GM12864 (cell line): ENCODE results near the gene AFF3.

Source experiments
- DNase-seq: peaks from one replicate; pipeline ENCODE4 v3.0.0-alpha.2; 2011; ENCODE audit warnings: low read depth
- H3K4me3 ChIP-seq: 2 replicates; pipeline ENCODE4 v1.5.1; 2011; ENCODE audit warnings: mild to moderate bottlenecking, low read depth, low read length, control low read depth
- TF ChIP-seq, protein P1 (sequence below): IDR thresholded peaks from 2 replicates; pipeline ENCODE4 v1.5.1; 2011; ENCODE audit warnings: low read depth, mild to moderate bottlenecking, moderate library complexity, low read length, control low read depth, inconsistent platforms; ENCODE audit errors: missing control alignments

The AFF3 gene

DNA sequence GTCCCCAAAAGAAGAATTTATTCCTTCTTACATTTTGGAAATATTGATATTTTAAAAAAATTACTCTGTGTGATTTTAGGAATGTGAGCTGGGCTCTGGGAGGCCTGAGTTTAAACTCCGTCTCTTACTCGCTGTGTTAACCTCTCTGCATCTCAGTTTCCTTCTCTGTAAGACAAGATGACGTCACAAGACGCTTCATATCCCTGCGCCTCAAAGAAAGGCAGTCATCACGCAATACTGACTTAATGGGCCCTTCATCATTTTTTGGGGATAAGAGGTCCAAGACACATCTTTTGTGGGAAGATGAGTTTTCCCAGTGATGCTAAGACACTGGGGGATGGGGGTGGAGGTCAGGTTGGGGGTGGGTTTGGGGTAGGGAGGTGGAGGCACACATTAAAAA, 320.4 kb downstream of the AFF3 start:
- H3K4me3 ChIP-seq, result no peak overlapping the region
- DNase-seq, result no peak
- TF ChIP-seq, protein P1, sequence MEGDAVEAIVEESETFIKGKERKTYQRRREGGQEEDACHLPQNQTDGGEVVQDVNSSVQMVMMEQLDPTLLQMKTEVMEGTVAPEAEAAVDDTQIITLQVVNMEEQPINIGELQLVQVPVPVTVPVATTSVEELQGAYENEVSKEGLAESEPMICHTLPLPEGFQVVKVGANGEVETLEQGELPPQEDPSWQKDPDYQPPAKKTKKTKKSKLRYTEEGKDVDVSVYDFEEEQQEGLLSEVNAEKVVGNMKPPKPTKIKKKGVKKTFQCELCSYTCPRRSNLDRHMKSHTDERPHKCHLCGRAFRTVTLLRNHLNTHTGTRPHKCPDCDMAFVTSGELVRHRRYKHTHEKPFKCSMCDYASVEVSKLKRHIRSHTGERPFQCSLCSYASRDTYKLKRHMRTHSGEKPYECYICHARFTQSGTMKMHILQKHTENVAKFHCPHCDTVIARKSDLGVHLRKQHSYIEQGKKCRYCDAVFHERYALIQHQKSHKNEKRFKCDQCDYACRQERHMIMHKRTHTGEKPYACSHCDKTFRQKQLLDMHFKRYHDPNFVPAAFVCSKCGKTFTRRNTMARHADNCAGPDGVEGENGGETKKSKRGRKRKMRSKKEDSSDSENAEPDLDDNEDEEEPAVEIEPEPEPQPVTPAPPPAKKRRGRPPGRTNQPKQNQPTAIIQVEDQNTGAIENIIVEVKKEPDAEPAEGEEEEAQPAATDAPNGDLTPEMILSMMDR, result no peak

DNA sequence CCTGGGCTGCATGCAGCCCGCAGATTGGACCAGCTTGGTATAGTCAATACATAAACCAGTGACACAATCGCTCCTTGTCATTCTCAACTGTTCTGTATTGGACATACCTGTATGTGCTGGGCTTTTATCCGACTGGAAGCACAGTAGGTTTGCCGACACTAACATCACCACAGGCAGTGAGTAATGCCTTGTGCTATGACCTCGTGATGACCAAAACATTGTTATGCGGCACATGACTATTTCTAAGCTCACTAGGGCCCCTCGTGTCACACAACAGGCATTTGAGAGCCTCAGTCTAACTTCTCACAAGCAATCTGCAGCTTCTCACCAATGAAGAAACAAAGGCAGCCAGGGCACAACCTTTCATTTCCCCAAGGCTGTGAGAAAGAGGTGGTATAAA, 320.8 kb downstream of the AFF3 start:
- H3K4me3 ChIP-seq, result no peak overlapping the region
- TF ChIP-seq, protein P1, result no peak
- DNase-seq, result no peak

DNA sequence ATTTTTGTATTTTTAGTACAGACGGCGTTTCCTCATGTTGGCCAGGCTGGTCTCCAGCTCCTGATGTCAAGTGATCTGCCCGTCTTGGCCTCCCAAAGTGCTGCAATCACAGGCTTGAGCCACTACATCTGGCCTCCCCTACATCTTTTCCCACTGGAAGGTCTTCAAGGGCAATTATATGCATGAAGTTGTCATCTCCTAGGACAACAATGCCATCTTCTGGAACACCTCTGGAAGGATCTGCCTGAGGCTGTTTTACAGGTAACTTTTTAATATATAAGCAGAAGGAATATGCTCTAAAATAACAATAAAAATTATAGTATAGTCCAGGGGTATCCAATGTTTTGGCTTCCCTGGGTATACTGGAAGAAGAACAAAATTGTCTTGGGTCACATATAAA, 321.4 kb downstream of the AFF3 start:
- DNase-seq, result no peak
- TF ChIP-seq, protein P1, result no peak
- H3K4me3 ChIP-seq, result no peak overlapping the region

DNA sequence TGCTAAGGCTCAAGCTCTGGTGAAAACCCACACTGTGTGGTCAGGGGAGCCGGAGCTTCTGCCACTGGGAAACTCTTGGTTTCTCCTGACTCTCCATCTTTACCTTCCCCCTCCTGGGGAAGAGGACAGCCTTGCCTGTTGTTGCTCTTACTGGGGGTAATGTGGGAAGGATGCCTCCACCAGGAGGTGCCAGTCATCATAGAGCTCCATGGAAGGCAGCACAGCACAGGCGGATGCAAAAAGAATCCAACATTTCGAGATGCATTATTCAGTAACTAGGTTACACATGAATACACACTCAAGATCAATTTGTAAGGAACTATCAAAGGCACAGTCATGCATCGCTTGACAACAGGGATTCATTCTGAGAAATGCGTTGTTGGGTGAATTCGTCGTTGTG, 322.6 kb downstream of the AFF3 start:
- TF ChIP-seq, protein P1, result no peak
- no peak for DNase-seq
- no peak overlapping the region for H3K4me3 ChIP-seq

DNA sequence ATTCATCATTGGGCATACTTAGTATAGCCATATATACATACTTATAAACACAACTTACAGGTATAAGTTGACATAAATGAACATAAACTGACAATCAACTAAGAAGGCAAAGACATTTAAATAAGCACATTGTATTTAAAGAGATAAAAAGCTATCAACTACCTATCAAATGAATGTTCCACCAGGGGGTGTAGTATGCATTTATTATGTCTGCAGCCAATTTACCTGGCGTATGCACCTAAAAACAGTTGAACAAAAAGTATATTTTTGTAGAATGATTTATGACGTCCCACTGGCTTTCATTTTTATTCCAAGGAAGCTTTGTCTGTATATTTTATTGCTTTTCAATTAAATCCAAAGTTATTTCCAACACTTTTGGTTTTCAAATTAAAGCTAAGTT, 323.5 kb downstream of the AFF3 start:
- H3K4me3 ChIP-seq, result no peak overlapping the region
- TF ChIP-seq, protein P1, result no peak
- DNase-seq, result no peak

DNA sequence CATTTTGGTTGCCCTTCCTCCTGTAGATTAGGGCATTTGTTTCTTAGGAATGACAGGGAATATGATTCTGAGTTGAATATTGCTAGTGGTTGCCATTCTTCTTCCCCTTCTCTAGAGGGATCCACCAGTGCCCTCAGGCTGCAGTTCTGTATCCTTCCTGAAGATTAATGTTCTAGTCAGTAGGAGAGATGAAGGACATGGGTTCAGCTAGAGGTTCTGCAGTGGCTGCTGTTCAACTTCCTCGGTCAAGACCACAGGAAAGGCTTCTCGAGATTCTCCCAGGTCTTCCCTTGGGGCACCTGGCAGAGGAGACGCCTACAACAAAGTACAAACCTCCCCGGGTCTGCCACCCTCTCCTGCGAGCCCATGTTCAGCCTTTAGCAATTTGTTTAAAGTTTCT, 325.5 kb downstream of the AFF3 start:
- no peak for DNase-seq
- TF ChIP-seq, protein P1, result no peak
- no peak overlapping the region for H3K4me3 ChIP-seq

DNA sequence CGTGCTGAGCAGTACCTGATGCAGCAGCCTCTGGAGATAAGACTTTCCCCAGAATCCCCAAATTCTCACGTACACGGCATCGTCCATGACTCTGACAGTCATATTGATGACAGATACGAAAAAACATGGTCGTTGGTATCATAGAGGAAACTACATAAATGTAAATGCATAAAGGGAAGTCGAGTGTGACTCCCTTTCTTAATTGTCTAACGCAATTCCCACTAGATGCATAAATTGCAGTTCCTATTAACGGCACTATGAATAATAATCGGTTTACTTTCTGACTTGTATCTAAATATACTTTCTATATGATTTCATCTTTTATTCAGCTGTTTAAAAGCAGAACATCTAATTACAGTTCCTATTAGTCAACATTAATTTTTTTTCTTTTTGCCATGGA, 330.0 kb downstream of the AFF3 start:
- no peak overlapping the region for H3K4me3 ChIP-seq
- DNase-seq, result no peak
- TF ChIP-seq, protein P1, result no peak
